H9 (cell line): ENCODE results near the gene VASN. TPM values are rescaled to one million over a fixed set of nuclear protein-coding genes. Genes with fewer than 3 reads are reported as not detected.
A peak's percentile ranks its signal among the peaks of the same experiment; 100 is the strongest.

Experiments used
- DNase-seq: peaks from one replicate; pipeline ENCODE4 v3.0.0-alpha.2; 2017
- H2AFZ ChIP-seq: one replicate; pipeline ENCODE4 v1.6.1; 2013; ENCODE audit warnings: mild to moderate bottlenecking, low read length, control low read depth, moderate library complexity
- H2AK5ac ChIP-seq: 2 replicates; pipeline ENCODE4 v1.6.1; 2013; ENCODE audit warnings: low read length, control low read depth, mixed read lengths; ENCODE audit not compliant: insufficient read length
- H2BK120ac ChIP-seq: one replicate; pipeline ENCODE4 v1.6.1; 2013; ENCODE audit warnings: low read depth, mild to moderate bottlenecking, low read length, control low read depth, inconsistent platforms; ENCODE audit not compliant: poor library complexity, severe bottlenecking
- H2BK12ac ChIP-seq: 2 replicates; pipeline ENCODE4 v1.6.1; 2013; ENCODE audit warnings: low read length, control low read depth, mixed read lengths, low read depth; ENCODE audit not compliant: insufficient read length
- H2BK15ac ChIP-seq: 2 replicates; pipeline ENCODE4 v1.6.1; 2013; ENCODE audit warnings: low read depth, low read length, control low read depth
- H2BK20ac ChIP-seq: one replicate; pipeline ENCODE4 v1.6.1; 2013; ENCODE audit warnings: low read depth, mild to moderate bottlenecking, low read length, control low read depth, inconsistent platforms; ENCODE audit not compliant: poor library complexity, severe bottlenecking
- H2BK5ac ChIP-seq: 2 replicates; pipeline ENCODE4 v1.6.1; 2013; ENCODE audit warnings: low read length, control low read depth, mixed read lengths; ENCODE audit not compliant: insufficient read length
- H3K14ac ChIP-seq: 2 replicates; pipeline ENCODE4 v1.6.1; 2013; ENCODE audit warnings: low read length, control low read depth; ENCODE audit not compliant: insufficient read depth
- H3K18ac ChIP-seq: 2 replicates; pipeline ENCODE4 v1.6.1; 2013; ENCODE audit warnings: low read depth, mild to moderate bottlenecking, mixed read lengths, low read length, control low read depth; ENCODE audit not compliant: insufficient read length
- H3K23ac ChIP-seq: 2 replicates; pipeline ENCODE4 v1.6.1; 2013; ENCODE audit warnings: low read length, control low read depth, mixed read lengths, low read depth; ENCODE audit not compliant: insufficient read length
- H3K23me2 ChIP-seq: 2 replicates; pipeline ENCODE4 v1.6.1; 2013; ENCODE audit warnings: low read depth, mild to moderate bottlenecking, mixed read lengths, low read length, control low read depth; ENCODE audit not compliant: insufficient read length, poor library complexity, severe bottlenecking
- H3K27ac ChIP-seq: 2 replicates; pipeline ENCODE4 v1.5.1; 2013; ENCODE audit warnings: low read length, control low read depth, mixed read lengths, low read depth; ENCODE audit not compliant: insufficient read length
- H3K27me3 ChIP-seq: 2 replicates; pipeline ENCODE4 v1.6.1; 2013; ENCODE audit warnings: low read length, control low read depth, inconsistent platforms; ENCODE audit not compliant: insufficient read depth
- H3K4ac ChIP-seq: 2 replicates; pipeline ENCODE4 v1.6.1; 2013; ENCODE audit warnings: low read depth, mild to moderate bottlenecking, control low read depth, inconsistent platforms, low read length, moderate library complexity
- H3K4me1 ChIP-seq: 2 replicates; pipeline ENCODE4 v1.6.1; 2013; ENCODE audit warnings: low read length, control low read depth, inconsistent platforms; ENCODE audit not compliant: insufficient read depth
- H3K4me2 ChIP-seq: 2 replicates; pipeline ENCODE4 v1.6.1; 2013; ENCODE audit warnings: low read length, control low read depth, mixed read lengths; ENCODE audit not compliant: insufficient read length, insufficient read depth
- H3K56ac ChIP-seq: 2 replicates; pipeline ENCODE4 v1.6.1; 2013; ENCODE audit warnings: low read depth, mild to moderate bottlenecking, mixed read lengths, low read length, control low read depth; ENCODE audit not compliant: insufficient read length
- H3K79me1 ChIP-seq: 2 replicates; pipeline ENCODE4 v1.6.1; 2013; ENCODE audit warnings: low read depth, mild to moderate bottlenecking, moderate library complexity, low read length, control low read depth, inconsistent platforms; ENCODE audit not compliant: insufficient read depth, poor library complexity, severe bottlenecking
- H3K79me2 ChIP-seq: 2 replicates; pipeline ENCODE4 v1.6.1; 2013; ENCODE audit warnings: low read length, control low read depth, inconsistent platforms; ENCODE audit not compliant: insufficient read depth
- H3K9ac ChIP-seq: 2 replicates; pipeline ENCODE4 v1.6.1; 2013; ENCODE audit warnings: low read length, control low read depth, mixed read lengths; ENCODE audit not compliant: insufficient read length; ENCODE audit errors: extremely low read depth
- H3K9me3 ChIP-seq: one replicate; pipeline ENCODE4 v1.6.1; 2013; ENCODE audit warnings: low read depth, low read length, inconsistent platforms; ENCODE audit not compliant: control insufficient read depth
- H3T11ph ChIP-seq: one replicate; pipeline ENCODE4 v1.6.1; 2013; ENCODE audit warnings: mild to moderate bottlenecking, low read length, control low read depth, inconsistent platforms
- H4K20me1 ChIP-seq: one replicate; pipeline ENCODE4 v1.6.1; 2013; ENCODE audit not compliant: control insufficient read depth, insufficient read length, insufficient read depth
- H4K5ac ChIP-seq: 2 replicates; pipeline ENCODE4 v1.6.1; 2013; ENCODE audit warnings: low read depth, mild to moderate bottlenecking, mixed read lengths, low read length, control low read depth; ENCODE audit not compliant: insufficient read length
- H4K8ac ChIP-seq: replicated peaks from 2 replicates; pipeline ENCODE4 v1.6.1; 2013; ENCODE audit warnings: low read length, control low read depth, mixed read lengths, low read depth; ENCODE audit not compliant: insufficient read length
- H4K91ac ChIP-seq: 2 replicates; pipeline ENCODE4 v1.6.1; 2013; ENCODE audit warnings: low read depth, mild to moderate bottlenecking, moderate library complexity, mixed read lengths, low read length, control low read depth; ENCODE audit not compliant: insufficient read length
- H3K27ac Mint-ChIP-seq, 3 experiments: 2 replicates in 2 of 3; 3 replicates in 1 of 3; pipeline ENCODE4 v1.8.0; 2020 to 2021; ENCODE audit warnings: mixed read lengths in 3 of 3, mild to moderate bottlenecking in 1 of 3, moderate library complexity in 1 of 3
- H3K27me3 Mint-ChIP-seq: 2 replicates; pipeline ENCODE4 v1.8.0; 2021; ENCODE audit warnings: low read depth, mild to moderate bottlenecking, moderate library complexity, mixed read lengths
- H3K36me3 Mint-ChIP-seq, 3 experiments: 2 replicates in 2 of 3; 3 replicates in 1 of 3; pipeline ENCODE4 v1.8.0; 2020 to 2021; ENCODE audit warnings: low read depth in 3 of 3, mixed read lengths in 3 of 3; ENCODE audit not compliant: insufficient read depth in 1 of 3
- H3K4me1 Mint-ChIP-seq, 2 experiments: 2 replicates each; pipeline ENCODE4 v1.8.0; 2020; ENCODE audit warnings: mixed read lengths in 2 of 2
- H3K4me3 Mint-ChIP-seq, 2 experiments: 2 replicates in 1 of 2; 3 replicates in 1 of 2; pipeline ENCODE4 v1.8.0; 2020 to 2021; ENCODE audit warnings: mild to moderate bottlenecking in 2 of 2, mixed read lengths in 2 of 2, moderate library complexity in 1 of 2
- H3K9me3 Mint-ChIP-seq, 2 experiments: 2 replicates in 1 of 2; 3 replicates in 1 of 2; pipeline ENCODE4 v1.8.0; 2020; ENCODE audit warnings: mild to moderate bottlenecking in 2 of 2, mixed read lengths in 2 of 2, moderate library complexity in 1 of 2
- CTCF ChIP-seq: fragments of 200-600 bp; sonication (generic); conservative IDR thresholded peaks from 3 replicates; pipeline ENCODE4 v1.8.0; 2021; ENCODE audit warnings: antibody characterized with exemption, mild to moderate bottlenecking
- WGBS: extraction: QIAGEN DNeasy Blood & Tissue Kit; methylation state at CpG from one replicate; pipeline ENCODE4 v1.1.7; 2013; ENCODE audit warnings: missing lambda C conversion rate, low lambda C conversion rate, mixed read lengths; ENCODE audit not compliant: insufficient read length; ENCODE audit errors: extremely low coverage; 5-methylcytosine and 5-hydroxymethylcytosine counted together
- total RNA-seq: library from RNA; stranded (reverse); gene quantifications from 2 replicates; pipeline ENCODE4 v1.2.1, GENCODE V29; 2021

Gene VASN
- total RNA-seq, 1 experiment from 2014 or later, result 11.0 TPM

GRCh38 chr16:4404247-4404966 is 32.8 kb downstream of the VASN start:
- Histone ChIP-seq H3K9me3 (no peaks in the 10 kb centered on the region), H3K18ac (no peak overlapping the region), H3K27me3 (no peaks in the 10 kb centered on the region), H3K79me2 (no peaks in the 10 kb centered on the region), H4K8ac (no peak overlapping the region), H3K4ac (no peak overlapping the region), H3K4me2 (no peak overlapping the region), H2BK15ac (no peak overlapping the region), H3K9ac (no peak overlapping the region), H2BK12ac (no peak overlapping the region), H3K23me2 (no peaks in the 10 kb centered on the region), H2BK5ac (no peak overlapping the region), H2AK5ac (no peak overlapping the region), H2AFZ (no peak overlapping the region), H3T11ph (no peak overlapping the region), H3K14ac (no peak overlapping the region; the same call in 1 of the 2 replicates), H2BK120ac (no peak overlapping the region), H2BK20ac (no peak overlapping the region), H3K56ac (no peak overlapping the region), H3K27ac (no peak overlapping the region), H4K91ac (no peak overlapping the region), H4K5ac (no peak overlapping the region), H3K4me1 (no peaks in the 10 kb centered on the region), H4K20me1 (no peaks in the 10 kb centered on the region), H3K23ac (no peak overlapping the region), H3K79me1 (no peaks in the 10 kb centered on the region)
- no CpG with 5 or more reads among the region's 20 CpGs for WGBS
- peak overlapping the region in 2 of 3 experiments; percentile 80 to 92; a peak in 2 of 7 replicates for H3K27ac Mint-ChIP-seq
- peaks cover 0 to 18% (median 4%) of the 10 kb centered on the region in 3 experiments; a peak in 4 of 7 replicates for H3K36me3 Mint-ChIP-seq
- no peaks in the 10 kb centered on the region; a peak in 2 of 5 replicates for H3K9me3 Mint-ChIP-seq
- TF ChIP-seq CTCF, result peak; percentile 94
- H3K27me3 Mint-ChIP-seq, result no peaks in the 10 kb centered on the region
- H3K4me1 Mint-ChIP-seq, result peaks cover 6 to 8% of the 10 kb centered on the region in 2 experiments
- DNase-seq, result peak; percentile 93
- H3K4me3 Mint-ChIP-seq, result peak overlapping the region; percentile 3 to 59; a peak in 4 of 5 replicates
